Prostate gland (tissue), 2 donors: Measurements from ENCODE around the gene HOXD8. TPM values are rescaled to one million over a fixed set of nuclear protein-coding genes. Genes with fewer than 3 reads are reported as not detected.

Experiments used
- DNase-seq: peaks from one replicate; pipeline ENCODE4 v3.0.0-alpha.2; 2019; ENCODE audit warnings: low spot score
- H3K27ac ChIP-seq, 2 donors: fragments of 200-600 bp; sonication (generic); 2 replicates each; pipeline ENCODE4 v1.5.1; 2017 to 2019
- H3K27me3 ChIP-seq: fragments of 200-600 bp; sonication (generic); replicated peaks from 2 replicates; pipeline ENCODE4 v1.5.1; 2019; ENCODE audit not compliant: insufficient read depth
- H3K36me3 ChIP-seq, 2 donors: fragments of 200-600 bp; sonication (generic); 1 replicate in 1 of 2; 2 replicates in 1 of 2; pipeline versions ENCODE4 v1.5.1 to v1.8.1; 2017 to 2019
- H3K4me1 ChIP-seq: fragments of 200-600 bp; sonication (generic); replicated peaks from 2 replicates; pipeline ENCODE4 v1.5.1; 2019
- H3K4me3 ChIP-seq, 2 donors: fragments of 200-600 bp; sonication (generic); 2 replicates each; pipeline ENCODE4 v1.5.1; 2017 to 2019
- H3K9me3 ChIP-seq: fragments of 200-600 bp; sonication (generic); 2 replicates; pipeline ENCODE4 v1.5.1; 2017
- CTCF ChIP-seq, 4 experiments: fragments of 200-600 bp in 2 of 4; fragments of 450-650 bp in 2 of 4; sonication (generic) in 2 of 4; IDR thresholded peaks; 1 replicate in 3 of 4; 2 replicates in 1 of 4; pipeline ENCODE4 v1.5.1; 2016 to 2019; ENCODE audit warnings: antibody characterized with exemption in 4 of 4, mild to moderate bottlenecking in 2 of 4, moderate library complexity in 2 of 4
- POLR2A ChIP-seq: fragments of 450-650 bp; IDR thresholded peaks from one replicate; pipeline ENCODE4 v1.6.1; 2016; ENCODE audit warnings: antibody characterized with exemption, mild to moderate bottlenecking
- POLR2AphosphoS5 ChIP-seq: sonication (generic); formaldehyde crosslinking; IDR thresholded peaks from one replicate; pipeline ENCODE4 v1.6.1; 2017; ENCODE audit warnings: antibody characterized with exemption
- WGBS: methylation state at CpG from one replicate; pipeline ENCODE4 v1.1.5; 2018; 5-methylcytosine and 5-hydroxymethylcytosine counted together
- intact Hi-C: fragments of 100-400 bp; cut with DNase I; formaldehyde crosslinking; loops from one replicate; pipeline ENCODE4 v1.14.2; 2022
- total RNA-seq, 2 donors: library from RNA; depleted of rRNA; stranded (reverse); fragments of >200 nt; gene quantifications; one replicate each; pipeline ENCODE4 v1.1.0, GENCODE V29; 2016

Gene HOXD8
- 10 to 100 TPM; 10.4 to 30.8 TPM for total RNA-seq

DNA sequence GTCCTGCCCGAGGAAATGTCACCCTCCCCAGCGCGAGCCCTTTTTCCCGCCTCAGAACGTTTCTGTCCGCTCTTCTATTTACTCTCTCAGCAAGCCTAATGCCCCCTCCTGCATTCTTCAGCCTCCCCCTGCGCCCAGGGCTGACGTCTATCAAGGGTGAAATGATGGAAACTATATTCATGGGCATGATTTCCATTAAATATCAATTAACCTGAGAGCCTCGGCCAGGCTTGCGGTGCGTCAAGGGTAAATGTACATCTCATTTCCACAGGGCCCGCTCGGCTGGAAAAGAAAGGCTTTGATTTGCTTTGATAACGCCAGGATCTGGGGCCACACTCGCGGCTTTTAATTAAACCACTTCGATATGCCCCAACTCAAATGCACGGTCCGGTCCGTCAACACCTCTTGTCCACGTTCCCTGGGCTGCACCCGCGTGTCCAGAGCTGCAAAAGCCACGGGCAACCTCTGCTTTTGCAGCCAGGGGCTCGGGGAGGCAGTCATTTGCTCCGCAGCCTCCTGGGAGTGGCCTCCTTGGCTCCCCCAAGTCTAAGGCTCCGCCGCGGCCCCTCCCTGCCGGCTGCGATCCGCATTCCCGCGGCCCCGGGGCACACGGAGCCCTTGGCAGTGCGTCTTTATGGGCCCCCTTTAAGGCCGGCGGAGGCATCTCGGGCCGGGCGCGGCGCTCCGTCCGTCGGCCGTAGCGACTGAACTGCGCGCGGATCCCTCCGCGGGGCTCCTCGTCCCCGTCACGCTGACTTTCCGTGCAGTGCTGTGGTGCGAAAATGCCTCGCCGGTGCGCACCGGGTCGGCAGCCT is at the start of gene HOXD8:
HOXD8 (plus strand) TSS at position 724 of the 815 bp plus-strand sequence. CDS start 662 bp downstream, outside the sequence.
- Histone ChIP-seq H3K36me3 (no peaks in the 10 kb centered on the region), H3K9me3 (no peaks in the 10 kb centered on the region), H3K27ac (peak within 1 kb of the TSS; percentile 72 to 81), H3K27me3 (no peaks in the 10 kb centered on the region), H3K4me3 (peak within 1 kb of the TSS; percentile 39 to 52), H3K4me1 (no peaks in the 10 kb centered on the region)
- intact Hi-C loops, result loop anchor here (5.0 to 10.0 kb wide), 2 partner anchors 686 to 1018 kb away; no protein-coding TSS in a partner anchor
- TF ChIP-seq POLR2AphosphoS5, result peak; percentile 48
- TF ChIP-seq CTCF (IDR thresholded peaks at IDR 0.05), result peak in 1 of 4 experiments; percentile 20
- no peak for TF ChIP-seq POLR2A
- DNase-seq, result no peak
- WGBS, result 4% methylated on average over 64 of the region's 64 CpGs

DNA sequence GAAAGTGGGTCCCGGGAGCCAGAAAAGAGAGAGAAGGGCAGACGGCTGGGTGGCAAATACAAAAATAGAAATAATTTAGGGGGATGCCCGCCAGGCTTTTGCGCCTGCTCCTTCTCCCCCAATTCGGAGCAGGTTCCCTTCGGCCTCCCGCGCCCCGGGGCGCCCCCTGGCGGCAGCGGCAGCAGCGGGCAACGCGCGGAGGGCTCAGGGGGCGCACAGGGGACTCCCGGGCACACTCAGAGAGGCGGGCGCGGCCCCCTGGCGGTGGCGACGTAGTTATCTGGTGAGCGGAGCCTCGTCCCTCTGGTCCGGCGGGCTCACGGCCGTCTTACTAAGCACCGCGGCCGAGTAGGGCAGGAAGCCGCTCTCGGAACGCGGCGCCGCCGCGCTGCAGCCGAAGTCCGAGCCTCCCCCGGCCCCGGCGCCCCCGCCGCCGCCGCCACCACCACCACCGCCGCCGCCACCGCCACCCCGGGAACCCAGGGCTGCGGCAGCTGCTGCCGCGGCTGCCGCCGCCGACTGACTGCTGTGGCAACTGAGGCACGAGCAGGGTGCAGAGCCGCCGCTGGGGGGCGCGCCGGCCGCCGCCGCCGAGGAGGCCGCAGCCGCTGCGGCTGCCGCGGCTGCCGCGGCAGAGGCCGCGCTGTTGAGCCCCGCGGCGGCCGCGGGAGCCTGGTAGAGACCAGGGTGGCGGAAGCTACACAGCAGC is 49.5 kb upstream of the HOXD8 start:
- Histone ChIP-seq H3K4me1 (no peaks in the 10 kb centered on the region), H3K27ac (peak overlapping the region; percentile 77 to 82), H3K9me3 (no peaks in the 10 kb centered on the region), H3K4me3 (peak overlapping the region; percentile 12 to 33), H3K36me3 (no peaks in the 10 kb centered on the region), H3K27me3 (peaks cover 28% of the 10 kb centered on the region)
- intact Hi-C loops, result loop anchor here (5.0 kb wide), 1 partner anchor 78 kb away; the partner anchor contains the start of gene LNPK
- DNase-seq, result no peak
- WGBS, result 6% methylated on average over 66 of the region's 86 CpGs
- TF ChIP-seq POLR2AphosphoS5 (no peak), POLR2A (no peak), CTCF (IDR thresholded peaks at IDR 0.05) (peak; percentile 64 to 94 (median 80))

- Histone ChIP-seq H3K9me3 (no peaks in the 10 kb centered on the region), H3K27ac (peak overlapping the region; percentile 77 to 82), H3K36me3 (no peaks in the 10 kb centered on the region), H3K27me3 (peaks cover 32% of the 10 kb centered on the region), H3K4me1 (no peaks in the 10 kb centered on the region), H3K4me3 (peak overlapping the region; percentile 12 to 33)
- WGBS, result 13% methylated on average over 61 of the region's 68 CpGs
- DNase-seq, result no peak
- intact Hi-C loops, result no loop called here
- TF ChIP-seq POLR2AphosphoS5, result peak; percentile 19
- TF ChIP-seq POLR2A, result peak; percentile 82
- peak in 1 of 4 experiments; percentile 26 for TF ChIP-seq CTCF (IDR thresholded peaks at IDR 0.05)
Measured at GRCh38 chr2:176080540-176081375, 48.7 kb upstream of the HOXD8 start.

GRCh38 chr2:176081376-176081836 is 48.1 kb upstream of the HOXD8 start:
- DNase-seq, result no peak
- Histone ChIP-seq H3K4me3 (peak overlapping the region; percentile 20 to 33), H3K4me1 (no peaks in the 10 kb centered on the region), H3K27me3 (peaks cover 32% of the 10 kb centered on the region), H3K36me3 (no peaks in the 10 kb centered on the region), H3K27ac (peak overlapping the region; percentile 77 to 82), H3K9me3 (no peaks in the 10 kb centered on the region)
- TF ChIP-seq POLR2AphosphoS5 (no peak), POLR2A (no peak), CTCF (IDR thresholded peaks at IDR 0.05) (no peak)
- 18% methylated on average over 17 of the region's 17 CpGs for WGBS
- intact Hi-C loops, result no loop called here
